ENCODE results near the gene ATOSB. TPM values are rescaled to one million over a fixed set of nuclear protein-coding genes. Genes with fewer than 3 reads are reported as not detected.
A peak's percentile ranks its signal among the peaks of the same experiment; 100 is the strongest.

The ATOSB gene
- polyA plus RNA-seq, 2 donors: 19.6 to 20.9 TPM

GRCh38 chr9:35114840-35115628 lies 628 bp downstream of the ATOSB start:
- Histone ChIP-seq H3K9me3 (ENCODE audit: control insufficient read depth in 2 of 2, insufficient read depth in 1 of 2, low read depth in 1 of 2, low read length in 1 of 2) (no peaks in the 10 kb centered on the region), H3K4me1 (ENCODE audit: control insufficient read depth in 2 of 2, insufficient read depth in 2 of 2, low read length in 1 of 2) (peaks cover 0 to 4% of the 10 kb centered on the region in 2 donors), H3K36me3 (ENCODE audit: control insufficient read depth in 2 of 2, insufficient read depth in 2 of 2, low read length in 1 of 2) (no peaks in the 10 kb centered on the region), H3K27ac (ENCODE audit: low read depth in 2 of 2, low read length in 1 of 2) (peak overlapping the region; percentile 91 to 96), H3K27me3 (ENCODE audit: control insufficient read depth in 1 of 2, insufficient read depth in 2 of 2, low read length in 2 of 2) (no peaks in the 10 kb centered on the region), H3K4me3 (ENCODE audit: low read depth in 1 of 2, low read length in 2 of 2) (peak overlapping the region; percentile 63 to 70)
- 9 to 12% methylated on average over 12 of the region's 12 CpGs for WGBS, 2 donors

GRCh38 chr9:35114113-35114839 lies 1.4 kb downstream of the ATOSB start:
- peak overlapping the region; percentile 91 to 96 for H3K27ac ChIP-seq (ENCODE audit: low read depth in 2 of 2, low read length in 1 of 2)
- no peaks in the 10 kb centered on the region for H3K27me3 ChIP-seq (ENCODE audit: control insufficient read depth in 1 of 2, insufficient read depth in 2 of 2, low read length in 2 of 2)
- WGBS, 2 donors: 4 to 8% methylated on average over 5 of the region's 5 CpGs
- H3K4me3 ChIP-seq (ENCODE audit: low read depth in 1 of 2, low read length in 2 of 2): peak overlapping the region; percentile 63 to 70
- H3K9me3 ChIP-seq (ENCODE audit: control insufficient read depth in 2 of 2, insufficient read depth in 1 of 2, low read depth in 1 of 2, low read length in 1 of 2): no peaks in the 10 kb centered on the region
- H3K36me3 ChIP-seq (ENCODE audit: control insufficient read depth in 2 of 2, insufficient read depth in 2 of 2, low read length in 1 of 2): no peaks in the 10 kb centered on the region
- H3K4me1 ChIP-seq (ENCODE audit: control insufficient read depth in 2 of 2, insufficient read depth in 2 of 2, low read length in 1 of 2): peaks cover 0 to 5% of the 10 kb centered on the region in 2 donors

DNA sequence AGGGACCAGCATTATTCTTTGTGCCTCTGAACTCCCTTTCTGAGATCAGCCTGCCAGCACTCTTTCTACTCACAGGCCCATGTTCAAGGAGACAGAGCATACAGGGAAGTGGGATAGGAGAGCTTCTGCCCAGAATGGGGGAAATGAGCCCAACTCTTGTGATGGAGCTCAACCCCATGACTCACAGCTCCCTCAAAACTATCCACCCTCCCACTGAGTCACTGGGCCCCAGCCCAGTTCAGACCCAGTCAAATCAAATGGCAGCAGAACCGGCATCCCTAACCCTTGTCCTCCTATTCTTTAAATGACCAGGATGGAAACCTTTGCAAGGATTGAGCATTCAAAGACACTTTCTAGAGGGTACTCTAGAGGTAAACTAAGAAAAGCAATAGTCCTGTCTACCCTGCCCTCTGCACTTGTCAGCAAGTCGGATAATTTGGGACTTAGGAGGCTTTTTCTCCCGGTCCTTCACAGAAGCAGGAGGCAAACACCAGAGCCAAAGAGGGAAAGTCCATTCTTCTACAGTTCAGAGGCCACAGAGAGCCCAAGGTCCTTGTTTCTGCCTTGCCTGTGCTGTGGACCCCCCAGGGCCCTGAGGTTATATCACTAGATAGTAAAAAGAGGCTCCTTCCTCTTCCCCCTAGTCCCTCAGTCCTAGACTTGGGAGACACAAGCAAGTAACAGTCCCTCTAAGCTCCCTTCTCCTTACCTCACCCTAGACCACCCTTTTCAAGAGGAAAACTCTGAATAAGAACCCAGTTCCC lies 3.2 kb downstream of the ATOSB start:
- H3K9me3 ChIP-seq (ENCODE audit: control insufficient read depth in 2 of 2, insufficient read depth in 1 of 2, low read depth in 1 of 2, low read length in 1 of 2): no peaks in the 10 kb centered on the region
- H3K4me3 ChIP-seq (ENCODE audit: low read depth in 1 of 2, low read length in 2 of 2): peak overlapping the region in 1 of 2 donors; percentile 30
- H3K27ac ChIP-seq (ENCODE audit: low read depth in 2 of 2, low read length in 1 of 2): peak overlapping the region; percentile 87 to 94
- H3K36me3 ChIP-seq (ENCODE audit: control insufficient read depth in 2 of 2, insufficient read depth in 2 of 2, low read length in 1 of 2): peaks cover 0 to 8% of the 10 kb centered on the region in 2 donors
- WGBS, 2 donors: 58 to 69% methylated on average over 3 of the region's 3 CpGs
- no peaks in the 10 kb centered on the region for H3K27me3 ChIP-seq (ENCODE audit: control insufficient read depth in 1 of 2, insufficient read depth in 2 of 2, low read length in 2 of 2)
- peaks cover 0 to 5% of the 10 kb centered on the region in 2 donors for H3K4me1 ChIP-seq (ENCODE audit: control insufficient read depth in 2 of 2, insufficient read depth in 2 of 2, low read length in 1 of 2)

DNA sequence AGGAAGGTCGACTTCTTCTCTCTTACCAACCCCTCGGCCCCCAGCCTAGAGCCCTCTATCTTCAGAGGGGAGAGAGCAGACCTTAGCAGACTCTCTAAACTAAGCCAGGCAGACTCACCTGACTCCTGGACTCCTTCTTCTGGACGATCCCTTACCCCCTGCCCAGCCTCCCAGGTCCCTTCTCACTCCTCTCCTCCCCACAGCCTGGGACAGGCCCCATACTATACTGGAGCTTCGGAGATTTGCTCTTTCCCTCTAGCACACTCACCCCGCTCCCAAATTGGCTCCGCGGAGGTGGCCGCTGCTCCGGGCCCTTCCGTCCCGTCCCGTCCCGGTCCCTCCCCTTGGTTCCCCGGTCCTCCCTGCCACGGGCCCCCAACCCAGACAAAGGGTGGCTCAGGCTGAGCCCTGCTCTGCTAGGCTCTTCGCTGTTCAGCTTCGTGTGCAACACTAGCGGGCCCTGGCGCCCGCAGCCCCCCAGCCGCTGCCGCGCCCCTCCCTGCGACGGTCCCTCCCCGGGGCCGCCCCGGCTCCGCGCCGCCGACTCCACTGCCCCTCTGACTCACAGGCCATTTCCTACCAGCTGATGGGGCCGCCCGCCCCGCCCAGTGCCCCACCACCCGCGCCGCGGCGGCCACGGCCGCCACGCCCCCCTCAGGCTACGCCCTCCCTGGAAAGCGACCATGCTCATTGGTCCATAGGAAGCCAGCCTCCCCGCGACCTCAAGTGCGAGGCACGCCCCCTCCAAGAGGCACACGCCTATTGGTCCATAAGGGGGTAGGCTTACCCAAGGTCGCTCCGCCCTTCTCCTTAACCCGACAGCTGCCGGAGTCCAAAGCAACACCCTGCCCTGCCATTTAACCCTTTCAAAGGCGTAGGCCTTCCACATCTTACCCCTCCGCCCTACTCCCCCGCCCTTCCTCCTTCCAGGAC lies 4.4 kb downstream of the ATOSB start:
- Histone ChIP-seq H3K4me3 (ENCODE audit: low read depth in 1 of 2, low read length in 2 of 2) (peak overlapping the region; percentile 62 to 70), H3K9me3 (ENCODE audit: control insufficient read depth in 2 of 2, insufficient read depth in 1 of 2, low read depth in 1 of 2, low read length in 1 of 2) (no peaks in the 10 kb centered on the region), H3K27ac (ENCODE audit: low read depth in 2 of 2, low read length in 1 of 2) (peak overlapping the region; percentile 92 to 94), H3K36me3 (ENCODE audit: control insufficient read depth in 2 of 2, insufficient read depth in 2 of 2, low read length in 1 of 2) (peaks cover 5 to 10% of the 10 kb centered on the region in 2 donors), H3K4me1 (ENCODE audit: control insufficient read depth in 2 of 2, insufficient read depth in 2 of 2, low read length in 1 of 2) (peaks cover 0 to 5% of the 10 kb centered on the region in 2 donors), H3K27me3 (ENCODE audit: control insufficient read depth in 1 of 2, insufficient read depth in 2 of 2, low read length in 2 of 2) (no peaks in the 10 kb centered on the region)
- WGBS, 2 donors: 1% methylated on average over 53 to 57 of the region's 57 CpGs

DNA sequence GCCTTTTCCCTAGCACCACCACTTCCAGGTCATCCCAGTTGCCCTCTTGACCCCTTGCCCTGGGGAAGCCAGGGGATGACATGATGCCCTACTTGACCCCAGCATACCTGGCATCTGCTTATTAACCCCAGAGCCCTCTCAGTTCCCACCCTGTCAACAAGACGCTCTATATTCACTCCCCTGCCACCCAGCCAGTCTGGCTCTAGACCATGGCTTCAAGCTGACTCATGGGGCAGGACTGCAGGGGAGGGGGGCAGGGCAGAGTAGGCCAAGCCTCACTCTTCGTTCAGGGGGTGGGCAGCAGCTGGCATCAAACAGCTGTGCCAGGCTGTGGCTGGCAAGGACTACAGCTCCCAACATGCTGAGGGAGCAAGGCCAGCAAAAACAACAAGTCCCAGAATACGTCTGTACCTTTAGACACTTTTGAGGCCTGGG lies 5.3 kb downstream of the ATOSB start:
- Histone ChIP-seq H3K4me3 (ENCODE audit: low read depth in 1 of 2, low read length in 2 of 2) (peak overlapping the region; percentile 62 to 70), H3K4me1 (ENCODE audit: control insufficient read depth in 2 of 2, insufficient read depth in 2 of 2, low read length in 1 of 2) (peaks cover 0 to 5% of the 10 kb centered on the region in 2 donors), H3K9me3 (ENCODE audit: control insufficient read depth in 2 of 2, insufficient read depth in 1 of 2, low read depth in 1 of 2, low read length in 1 of 2) (no peaks in the 10 kb centered on the region), H3K36me3 (ENCODE audit: control insufficient read depth in 2 of 2, insufficient read depth in 2 of 2, low read length in 1 of 2) (peaks cover 11 to 18% of the 10 kb centered on the region in 2 donors), H3K27me3 (ENCODE audit: control insufficient read depth in 1 of 2, insufficient read depth in 2 of 2, low read length in 2 of 2) (no peaks in the 10 kb centered on the region), H3K27ac (ENCODE audit: low read depth in 2 of 2, low read length in 1 of 2) (peak overlapping the region; percentile 91 to 92)
- 19 to 47% methylated on average over 3 of the region's 3 CpGs for WGBS, 2 donors

DNA sequence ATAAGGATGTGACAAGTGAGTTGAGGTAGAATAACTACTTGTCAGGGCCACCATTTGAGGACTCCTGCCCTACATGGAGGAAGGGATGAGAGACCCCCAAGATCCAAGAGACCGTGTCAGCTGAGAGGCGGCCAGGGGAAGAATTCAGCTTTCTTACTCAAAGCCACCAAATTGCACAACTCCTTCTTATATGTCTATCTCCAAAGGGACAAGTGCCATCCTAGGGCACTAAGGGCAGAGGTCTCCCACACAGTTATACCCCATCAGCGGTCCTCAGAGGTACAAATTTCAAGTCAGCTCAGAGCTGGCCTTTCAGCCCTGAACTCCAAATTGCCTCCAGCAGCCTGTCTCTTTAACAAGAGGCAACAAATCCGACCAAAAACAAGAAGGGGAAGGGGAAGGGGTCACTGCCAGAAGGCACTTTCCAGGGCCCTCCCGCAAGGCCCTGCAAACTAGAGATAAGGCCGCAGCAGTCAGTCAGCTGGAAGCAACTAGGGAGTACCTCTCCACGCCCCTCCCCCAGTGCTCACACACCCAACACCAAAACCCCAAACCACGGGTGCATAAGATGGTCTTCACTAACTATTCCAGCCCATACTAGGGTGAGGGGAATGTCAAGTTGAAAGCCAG lies 6.6 kb downstream of the ATOSB start:
- Histone ChIP-seq H3K9me3 (ENCODE audit: control insufficient read depth in 2 of 2, insufficient read depth in 1 of 2, low read depth in 1 of 2, low read length in 1 of 2) (no peaks in the 10 kb centered on the region), H3K27me3 (ENCODE audit: control insufficient read depth in 1 of 2, insufficient read depth in 2 of 2, low read length in 2 of 2) (no peaks in the 10 kb centered on the region), H3K4me3 (ENCODE audit: low read depth in 1 of 2, low read length in 2 of 2) (no peak overlapping the region), H3K36me3 (ENCODE audit: control insufficient read depth in 2 of 2, insufficient read depth in 2 of 2, low read length in 1 of 2) (peaks cover 11 to 22% of the 10 kb centered on the region in 2 donors), H3K4me1 (ENCODE audit: control insufficient read depth in 2 of 2, insufficient read depth in 2 of 2, low read length in 1 of 2) (peaks cover 0 to 2% of the 10 kb centered on the region in 2 donors), H3K27ac (ENCODE audit: low read depth in 2 of 2, low read length in 1 of 2) (no peak overlapping the region)
- WGBS, 2 donors: 63 to 66% methylated on average over 8 of the region's 8 CpGs

- Histone ChIP-seq H3K36me3 (ENCODE audit: control insufficient read depth in 2 of 2, insufficient read depth in 2 of 2, low read length in 1 of 2) (peaks cover 11 to 22% of the 10 kb centered on the region in 2 donors), H3K27me3 (ENCODE audit: control insufficient read depth in 1 of 2, insufficient read depth in 2 of 2, low read length in 2 of 2) (no peaks in the 10 kb centered on the region), H3K9me3 (ENCODE audit: control insufficient read depth in 2 of 2, insufficient read depth in 1 of 2, low read depth in 1 of 2, low read length in 1 of 2) (no peaks in the 10 kb centered on the region), H3K4me1 (ENCODE audit: control insufficient read depth in 2 of 2, insufficient read depth in 2 of 2, low read length in 1 of 2) (peaks cover 0 to 3% of the 10 kb centered on the region in 2 donors), H3K4me3 (ENCODE audit: low read depth in 1 of 2, low read length in 2 of 2) (no peak overlapping the region), H3K27ac (ENCODE audit: low read depth in 2 of 2, low read length in 1 of 2) (no peak overlapping the region)
- WGBS, 2 donors: 89 to 91% methylated on average over 6 of the region's 6 CpGs
These were observed 7.2 kb downstream of the ATOSB start for GRCh38 chr9:35108461-35108860.

DNA sequence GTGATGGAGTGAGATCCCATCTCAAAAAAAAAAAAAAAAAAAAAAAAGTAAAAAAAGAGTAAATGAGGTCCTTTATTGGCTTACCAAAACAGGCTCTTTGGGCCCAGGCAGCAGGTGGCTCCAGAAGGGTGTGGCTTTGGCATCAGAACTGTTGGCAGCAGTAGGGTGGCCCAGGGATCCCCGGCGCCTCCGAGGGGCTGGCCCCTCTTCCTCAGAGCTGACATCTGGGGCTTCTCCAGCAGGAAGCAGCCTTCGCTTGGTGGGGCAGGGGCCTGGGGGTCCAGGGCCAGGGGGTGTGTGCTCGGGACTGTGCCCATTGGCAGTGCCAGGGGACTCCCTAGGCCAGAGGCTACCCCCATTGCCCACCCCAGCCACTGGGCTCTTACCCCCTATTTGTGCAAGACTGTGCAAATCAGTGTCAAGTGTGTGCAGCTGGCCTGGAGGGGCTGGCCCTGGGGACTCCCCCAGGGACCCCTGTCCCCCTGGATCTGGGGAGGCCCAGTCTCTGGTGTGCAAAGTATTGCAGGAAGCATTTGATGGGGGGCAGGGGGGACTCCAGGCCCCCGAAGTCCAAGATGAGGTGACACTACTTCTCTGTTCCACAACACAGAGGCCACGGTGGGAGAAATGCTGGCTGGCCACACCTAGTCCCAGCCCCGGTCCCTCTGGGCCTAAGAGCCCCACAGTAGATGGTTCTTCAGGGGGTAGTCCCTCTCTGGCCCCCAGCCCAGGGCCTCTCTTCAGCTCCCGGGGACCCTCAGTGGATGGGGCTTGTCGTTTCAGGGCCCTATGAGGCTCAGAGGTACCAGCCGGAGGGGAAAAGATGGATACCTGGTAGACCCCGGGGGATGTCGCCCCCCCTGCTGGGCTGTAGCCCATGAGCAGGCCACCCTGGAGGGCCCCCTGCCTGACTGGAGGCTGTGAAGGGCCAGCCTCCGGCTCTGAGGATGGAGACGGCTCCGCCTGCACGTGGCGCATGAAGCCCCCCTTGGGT lies 8.1 kb downstream of the ATOSB start:
- 78 to 81% methylated on average over 18 of the region's 18 CpGs for WGBS, 2 donors
- no peaks in the 10 kb centered on the region for H3K27me3 ChIP-seq (ENCODE audit: control insufficient read depth in 1 of 2, insufficient read depth in 2 of 2, low read length in 2 of 2)
- H3K36me3 ChIP-seq (ENCODE audit: control insufficient read depth in 2 of 2, insufficient read depth in 2 of 2, low read length in 1 of 2): peaks cover 11 to 22% of the 10 kb centered on the region in 2 donors
- no peaks in the 10 kb centered on the region for H3K9me3 ChIP-seq (ENCODE audit: control insufficient read depth in 2 of 2, insufficient read depth in 1 of 2, low read depth in 1 of 2, low read length in 1 of 2)
- H3K4me3 ChIP-seq (ENCODE audit: low read depth in 1 of 2, low read length in 2 of 2): no peak overlapping the region
- peaks cover 0 to 6% of the 10 kb centered on the region in 2 donors for H3K4me1 ChIP-seq (ENCODE audit: control insufficient read depth in 2 of 2, insufficient read depth in 2 of 2, low read length in 1 of 2)
- H3K27ac ChIP-seq (ENCODE audit: low read depth in 2 of 2, low read length in 1 of 2): no peak overlapping the region

All from esophagus (tissue), 2 donors.